ENCODE results near the gene S1PR1. TPM values are rescaled to one million over a fixed set of nuclear protein-coding genes. Genes with fewer than 3 reads are reported as not detected.

Gene S1PR1
- total RNA-seq, 1 experiment from 2014 or later: 0.24 TPM

DNA sequence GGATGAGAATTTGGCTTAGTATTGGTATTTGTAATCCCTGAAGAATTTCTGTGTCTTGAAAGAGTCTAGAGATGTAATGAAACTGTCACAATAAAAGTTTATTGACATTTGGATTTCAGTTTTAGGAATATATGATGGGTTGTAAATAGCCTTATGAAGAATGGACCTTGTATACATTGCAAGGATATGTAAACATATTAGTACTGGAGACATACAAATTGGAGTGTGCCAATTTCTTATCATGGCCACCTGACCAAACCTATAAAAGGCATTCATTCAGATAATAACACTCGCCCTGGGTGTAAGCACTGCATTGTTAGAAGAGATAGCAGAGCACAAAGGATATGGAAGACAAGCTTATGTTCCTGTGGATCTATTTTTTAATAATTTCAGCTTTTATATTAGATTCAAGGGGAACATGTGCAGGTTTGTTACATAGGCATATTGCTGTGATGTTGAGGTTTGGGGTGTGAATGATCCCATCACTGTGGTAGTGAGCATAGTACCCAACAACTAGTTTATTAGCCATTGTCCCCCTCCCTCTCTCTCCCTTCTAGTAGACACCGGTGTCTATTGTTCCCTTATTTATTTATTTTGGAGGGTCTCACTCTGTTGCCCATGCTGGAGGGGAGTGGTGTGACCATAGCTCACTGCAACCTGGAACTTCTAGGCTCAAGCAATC lies 8.6 kb downstream of the S1PR1 start:
- H3K27ac Mint-ChIP-seq: no peak overlapping the region
- Histone ChIP-seq H4K5ac (ENCODE audit: insufficient read length, low read depth, low read length) (no peak overlapping the region), H2BK5ac (ENCODE audit: insufficient read length, low read length) (no peak overlapping the region), H3K56ac (ENCODE audit: insufficient read length, low read depth, low read length) (no peak overlapping the region), H4K91ac (ENCODE audit: insufficient read length, low read depth, low read length) (no peak overlapping the region), H3K79me2 (ENCODE audit: insufficient read depth, low read length) (no peaks in the 10 kb centered on the region), H3K79me1 (ENCODE audit: insufficient read depth, low read depth, low read length, poor library complexity, severe bottlenecking) (no peaks in the 10 kb centered on the region), H3K4ac (ENCODE audit: low read depth, low read length) (no peak overlapping the region), H4K8ac (replicated peaks; ENCODE audit: insufficient read length, low read depth, low read length) (no peak overlapping the region), H3K4me2 (ENCODE audit: insufficient read depth, insufficient read length, low read length) (no peak overlapping the region), H4K20me1 (ENCODE audit: control insufficient read depth, insufficient read depth, insufficient read length) (no peaks in the 10 kb centered on the region), H3K23ac (ENCODE audit: insufficient read length, low read depth, low read length) (no peak overlapping the region), H2AFZ (ENCODE audit: low read length) (no peak overlapping the region), H3K27ac (ENCODE audit: insufficient read length, low read depth, low read length) (no peak overlapping the region), H3K4me1 (ENCODE audit: insufficient read depth, low read length) (no peaks in the 10 kb centered on the region), H3K27me3 (ENCODE audit: insufficient read depth, low read length) (no peaks in the 10 kb centered on the region), H2BK12ac (ENCODE audit: insufficient read length, low read depth, low read length) (no peak overlapping the region), H3K14ac (ENCODE audit: insufficient read depth, low read length) (no peak overlapping the region), H3K9ac (ENCODE audit: extremely low read depth, insufficient read length, low read length) (no peak overlapping the region), H2BK20ac (ENCODE audit: low read depth, low read length, poor library complexity, severe bottlenecking) (no peak overlapping the region), H2BK120ac (ENCODE audit: low read depth, low read length, poor library complexity, severe bottlenecking) (no peak overlapping the region), H3K23me2 (ENCODE audit: insufficient read length, low read depth, low read length, poor library complexity, severe bottlenecking) (no peaks in the 10 kb centered on the region), H3K18ac (ENCODE audit: insufficient read length, low read depth, low read length) (no peak overlapping the region), H3K9me3 (ENCODE audit: control insufficient read depth, low read depth, low read length) (no peaks in the 10 kb centered on the region), H2BK15ac (ENCODE audit: low read depth, low read length) (no peak overlapping the region), H2AK5ac (ENCODE audit: insufficient read length, low read length) (no peak overlapping the region), H3T11ph (ENCODE audit: low read length) (no peak overlapping the region)
- no peak for DNase-seq
- H3K4me3 Mint-ChIP-seq: no peak overlapping the region
- TF ChIP-seq, protein P1, sequence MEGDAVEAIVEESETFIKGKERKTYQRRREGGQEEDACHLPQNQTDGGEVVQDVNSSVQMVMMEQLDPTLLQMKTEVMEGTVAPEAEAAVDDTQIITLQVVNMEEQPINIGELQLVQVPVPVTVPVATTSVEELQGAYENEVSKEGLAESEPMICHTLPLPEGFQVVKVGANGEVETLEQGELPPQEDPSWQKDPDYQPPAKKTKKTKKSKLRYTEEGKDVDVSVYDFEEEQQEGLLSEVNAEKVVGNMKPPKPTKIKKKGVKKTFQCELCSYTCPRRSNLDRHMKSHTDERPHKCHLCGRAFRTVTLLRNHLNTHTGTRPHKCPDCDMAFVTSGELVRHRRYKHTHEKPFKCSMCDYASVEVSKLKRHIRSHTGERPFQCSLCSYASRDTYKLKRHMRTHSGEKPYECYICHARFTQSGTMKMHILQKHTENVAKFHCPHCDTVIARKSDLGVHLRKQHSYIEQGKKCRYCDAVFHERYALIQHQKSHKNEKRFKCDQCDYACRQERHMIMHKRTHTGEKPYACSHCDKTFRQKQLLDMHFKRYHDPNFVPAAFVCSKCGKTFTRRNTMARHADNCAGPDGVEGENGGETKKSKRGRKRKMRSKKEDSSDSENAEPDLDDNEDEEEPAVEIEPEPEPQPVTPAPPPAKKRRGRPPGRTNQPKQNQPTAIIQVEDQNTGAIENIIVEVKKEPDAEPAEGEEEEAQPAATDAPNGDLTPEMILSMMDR (conservative IDR thresholded peaks at IDR 0.05): no peak
- peaks cover 0 to 1% (median 0%) of the 10 kb centered on the region in 3 experiments; a peak in 1 of 7 replicates for H3K36me3 Mint-ChIP-seq (ENCODE audit: insufficient read depth in 1 of 3, low read depth in 3 of 3)
- no CpG with 5 or more reads among the region's 2 CpGs for WGBS (ENCODE audit: extremely low coverage, insufficient read length, low lambda C conversion rate)
- no peaks in the 10 kb centered on the region; the same call in none of the 2 replicates for H3K27me3 Mint-ChIP-seq (ENCODE audit: low read depth)
- H3K4me1 Mint-ChIP-seq: no peaks in the 10 kb centered on the region
- no peaks in the 10 kb centered on the region for H3K9me3 Mint-ChIP-seq

Measured in H9 (cell line).